GM21529 (cell line): Measurements from ENCODE around the gene PDLIM3.
A peak's percentile ranks its signal among the peaks of the same experiment; 100 is the strongest.
"Not testable (repeated sequence)": the region's sequence is repeated elsewhere in the genome, so short reads cannot be mapped to it uniquely, and the experiment has no call there.

Experiments used
- ATAC-seq: cut with Tn5 transposase; IDR thresholded peaks from one replicate; pipeline ENCODE4 v1.9.1; 2021; ENCODE audit not compliant: unreplicated experiment

PDLIM3 gene

DNA sequence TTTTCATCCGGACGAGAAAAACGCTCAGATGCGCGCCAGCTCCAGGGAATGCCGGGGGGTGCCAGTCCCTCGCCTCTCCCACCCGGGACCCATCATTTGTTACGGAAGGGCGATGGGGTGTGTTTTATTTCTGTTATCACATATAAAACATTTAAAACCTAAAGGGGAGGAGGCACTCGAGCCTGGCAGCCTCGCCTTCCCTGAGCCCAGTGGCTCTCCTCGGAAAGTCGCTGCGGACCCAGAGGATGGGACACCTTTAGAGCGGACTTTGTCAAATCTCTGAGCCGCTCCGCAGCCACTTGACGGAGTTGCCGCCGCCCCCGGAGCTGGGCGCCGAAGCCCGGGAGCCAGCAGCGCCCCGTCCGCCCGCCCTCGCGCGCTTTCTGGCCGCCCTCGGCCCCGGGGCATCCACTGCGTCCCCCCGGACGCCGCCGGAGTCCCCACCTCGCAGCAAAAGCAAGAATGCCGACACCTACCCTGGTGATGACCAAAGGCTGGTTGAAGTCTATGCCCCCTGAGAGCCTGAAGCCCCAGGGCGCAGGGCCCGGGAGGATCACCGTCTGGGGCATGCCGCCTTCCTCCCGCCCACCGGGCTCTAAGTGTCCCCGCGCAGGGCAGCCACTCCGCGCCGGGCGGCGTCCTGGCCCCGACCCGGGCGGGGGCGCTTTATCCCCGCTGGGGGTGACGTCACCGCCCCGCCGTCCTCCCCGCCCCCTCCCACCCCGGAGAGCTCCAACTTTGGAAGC, at the start of gene PDLIM3:
Gene PDLIM3 (minus strand): TSS at position 642 of the 746 bp plus-strand sequence. CDS start 73 bp downstream, at position 569.
- ATAC-seq: no peak

DNA sequence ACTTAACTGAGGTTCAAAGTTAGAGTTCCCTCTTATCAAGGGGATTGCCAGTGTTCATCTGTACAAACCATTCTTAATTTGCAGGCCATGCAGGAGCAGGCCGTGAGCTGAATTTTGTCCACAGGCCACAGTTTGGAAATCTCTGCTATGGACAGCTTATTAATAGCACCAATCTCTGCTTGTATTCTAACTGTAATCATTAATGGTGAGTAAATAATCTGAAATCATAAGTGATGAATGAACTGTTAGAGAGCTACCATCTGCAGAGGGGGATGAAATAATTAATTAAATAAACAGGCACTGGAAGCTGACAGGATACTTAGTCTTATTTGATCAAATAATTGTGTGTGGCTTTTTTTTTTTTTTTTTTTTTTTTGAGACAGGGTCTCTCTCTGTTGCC, 48.5 kb upstream of the PDLIM3 start:
- ATAC-seq: no peak

DNA sequence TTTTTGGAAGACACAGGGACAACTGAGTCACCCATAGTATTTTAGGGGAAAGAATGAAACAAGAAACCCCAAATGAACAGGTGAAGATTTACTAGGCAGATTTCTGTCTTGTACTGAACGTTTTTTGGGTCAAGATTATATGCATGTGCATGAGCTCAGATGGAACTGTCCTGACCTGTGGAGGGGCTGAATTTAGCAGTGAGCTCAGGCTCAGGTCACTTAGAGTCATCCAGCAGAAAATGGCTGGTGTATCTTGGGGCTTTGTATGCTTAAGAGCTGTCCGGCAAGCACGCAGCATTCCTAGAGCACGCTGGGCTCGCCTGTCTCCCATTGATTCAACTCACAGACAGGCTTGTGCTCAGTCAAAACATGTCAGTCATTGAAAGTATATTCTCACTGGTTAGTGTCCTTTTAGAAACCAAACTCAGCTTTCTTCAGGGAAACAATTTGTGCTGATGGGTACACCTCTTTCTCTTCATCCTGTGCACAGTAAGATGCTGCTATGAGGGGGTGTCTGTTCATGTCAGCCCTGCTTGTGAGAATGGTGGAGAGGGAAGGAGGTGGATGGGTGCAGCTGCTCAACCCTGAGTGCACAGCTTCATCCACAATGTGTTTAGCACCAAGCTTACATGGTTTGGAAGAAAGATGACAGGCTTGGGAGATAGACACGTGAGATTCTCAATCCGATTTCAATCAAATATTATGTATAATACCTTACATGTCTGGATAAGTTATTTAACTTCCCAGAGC, 47.5 kb upstream of the PDLIM3 start:
- ATAC-seq: no peak

- ATAC-seq: no peak
Measured at GRCh38 chr4:185580699-185581098, 45.4 kb upstream of the PDLIM3 start.

- no peak for ATAC-seq
Measured at GRCh38 chr4:185578284-185578683, 43.0 kb upstream of the PDLIM3 start.

DNA sequence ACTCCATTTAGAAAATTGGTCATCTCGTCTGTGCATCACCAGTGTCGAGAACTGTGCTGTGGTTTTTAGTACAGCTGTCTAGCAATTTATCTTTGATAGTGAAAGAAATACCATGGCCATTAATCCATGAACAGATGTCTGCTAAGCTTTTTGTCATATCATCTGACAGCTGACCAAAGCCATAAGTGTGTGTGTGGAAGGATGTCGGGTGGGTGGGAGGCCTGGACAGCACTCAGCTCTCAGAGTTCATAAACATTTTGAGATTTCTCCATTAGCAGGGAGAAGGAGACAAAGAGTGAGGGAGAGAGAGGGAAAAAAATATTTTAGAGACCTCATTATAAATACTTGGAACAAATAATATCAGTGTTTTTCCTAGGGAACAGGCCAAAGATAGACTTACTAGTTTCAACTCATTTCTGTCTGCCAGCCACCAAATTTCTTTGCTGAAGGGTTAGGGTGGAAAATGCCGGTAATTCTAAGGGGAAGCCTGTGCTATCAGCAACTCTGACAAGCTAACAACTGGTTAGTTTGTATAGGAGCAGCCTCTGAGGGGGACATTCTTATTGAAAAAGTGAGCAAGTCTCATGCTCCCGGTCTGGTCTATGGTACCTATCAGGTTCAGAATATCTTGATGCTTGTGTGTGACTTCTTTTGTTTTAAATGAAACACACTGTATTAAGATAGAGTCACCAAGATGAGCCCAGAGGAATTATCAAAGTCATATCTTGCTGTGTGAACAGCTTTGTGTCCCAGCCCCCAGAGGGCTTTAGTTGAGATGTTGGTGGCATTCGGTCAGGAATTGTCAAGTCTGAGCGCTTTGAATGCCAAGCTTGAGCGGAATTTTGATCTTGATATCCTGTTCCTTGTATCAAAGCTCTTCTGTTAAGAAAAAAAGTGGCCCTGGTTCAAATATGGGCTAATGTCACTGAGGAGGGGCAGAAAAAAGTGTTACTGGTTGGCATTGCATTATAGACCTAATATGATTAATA, 41.9 kb upstream of the PDLIM3 start:
- no peak for ATAC-seq

GRCh38 chr4:185576314-185576961, 41.1 kb upstream of the PDLIM3 start:
- ATAC-seq: no peak

- no peak for ATAC-seq
Measured at GRCh38 chr4:185573651-185574199, 38.4 kb upstream of the PDLIM3 start.

GRCh38 chr4:185570727-185571126, 35.4 kb upstream of the PDLIM3 start:
- no peak for ATAC-seq

DNA sequence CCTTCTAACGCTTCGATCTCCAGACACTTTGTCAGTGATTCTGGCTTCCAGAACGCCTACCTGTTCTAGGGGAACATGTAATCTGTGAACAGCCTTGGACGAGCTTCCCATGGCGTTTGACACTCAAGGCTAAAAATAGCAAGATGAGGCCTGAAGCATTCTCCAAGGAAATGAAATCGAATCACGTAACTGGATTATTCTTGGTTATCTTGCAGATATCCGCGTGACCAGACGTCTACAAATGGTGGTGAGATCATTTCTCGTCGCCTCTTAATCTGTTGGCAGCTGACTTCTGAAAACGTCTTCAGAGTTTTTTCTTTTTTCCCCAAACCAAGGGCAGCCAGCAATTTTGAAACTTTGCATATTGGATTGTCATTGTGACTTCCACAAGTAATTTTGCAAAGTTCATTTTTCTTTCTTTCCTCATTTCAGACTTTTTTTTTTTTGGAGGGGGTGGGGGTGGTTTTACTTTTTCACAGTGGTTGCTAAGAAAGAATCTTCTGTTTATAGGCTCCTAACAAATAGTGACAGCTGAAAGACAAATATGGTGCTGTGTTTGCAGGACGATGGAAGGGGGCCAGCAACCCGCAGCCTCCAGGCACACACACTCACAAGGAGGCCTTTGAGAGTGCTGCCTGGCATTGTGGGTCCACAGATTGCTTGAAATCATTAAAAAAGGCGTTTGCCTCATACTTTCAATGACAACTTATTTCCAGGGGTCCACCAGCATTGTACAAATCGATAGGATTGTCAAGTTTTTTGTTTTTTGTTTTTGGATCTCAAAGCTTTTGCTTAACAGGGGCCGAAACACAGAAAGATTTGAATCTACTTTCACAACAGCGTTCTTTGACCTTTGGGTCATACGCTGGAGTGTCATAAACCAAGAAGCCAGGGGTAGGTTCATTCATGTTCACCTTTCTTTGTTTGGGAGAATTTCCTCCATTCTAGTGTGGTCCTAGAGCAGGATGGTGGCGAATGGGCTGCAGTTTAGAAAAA, 32.4 kb upstream of the PDLIM3 start:
- no peak for ATAC-seq

DNA sequence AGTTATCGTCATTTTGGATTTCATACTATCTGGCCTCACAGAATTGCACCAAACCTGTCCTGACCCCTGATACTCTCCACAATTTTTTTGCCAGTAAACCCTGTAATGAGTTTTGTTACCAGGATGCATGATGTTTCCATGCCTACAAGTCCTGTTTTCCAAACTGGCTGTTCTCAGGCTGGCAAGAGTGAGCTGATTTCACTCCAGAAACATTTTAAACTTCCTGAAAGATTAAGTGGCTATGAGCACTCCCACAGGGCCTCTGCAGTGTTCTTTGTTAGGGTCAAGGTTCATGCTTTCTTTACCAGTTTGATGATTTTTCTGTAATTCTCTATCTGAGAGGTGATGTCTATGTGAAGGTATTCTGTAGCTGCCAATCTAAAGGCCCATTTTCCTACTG, 31.7 kb upstream of the PDLIM3 start:
- no peak for ATAC-seq

GRCh38 chr4:185566425-185566824, 31.1 kb upstream of the PDLIM3 start:
- ATAC-seq: peak; percentile 77

- no peak for ATAC-seq
Measured at GRCh38 chr4:185565696-185566095, 30.4 kb upstream of the PDLIM3 start.

GRCh38 chr4:185564349-185564748, 29.0 kb upstream of the PDLIM3 start:
- ATAC-seq: no peak

- no peak for ATAC-seq
Measured at GRCh38 chr4:185562531-185562930, 27.2 kb upstream of the PDLIM3 start.

DNA sequence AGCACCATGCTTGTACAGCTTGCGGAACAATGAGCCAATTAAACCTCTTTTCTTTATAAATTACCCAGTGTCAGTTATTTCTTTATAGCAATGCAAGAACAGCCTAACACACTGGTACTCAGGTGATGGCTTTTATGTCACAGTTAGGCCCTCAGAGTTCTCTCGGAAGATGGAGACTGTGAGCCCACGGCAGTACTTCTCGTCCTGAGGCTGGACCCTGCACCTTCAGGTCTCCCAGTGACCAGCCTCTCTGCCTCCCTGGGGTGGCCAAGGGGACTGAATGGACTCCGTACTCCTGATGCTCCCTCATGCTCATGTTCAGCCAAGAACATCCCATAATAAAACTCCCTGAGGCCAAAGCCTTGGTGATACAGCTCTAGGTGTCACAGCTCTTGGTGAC, 25.0 kb upstream of the PDLIM3 start:
- ATAC-seq: no peak

GRCh38 chr4:185559915-185560281, 24.6 kb upstream of the PDLIM3 start:
- ATAC-seq: no peak

DNA sequence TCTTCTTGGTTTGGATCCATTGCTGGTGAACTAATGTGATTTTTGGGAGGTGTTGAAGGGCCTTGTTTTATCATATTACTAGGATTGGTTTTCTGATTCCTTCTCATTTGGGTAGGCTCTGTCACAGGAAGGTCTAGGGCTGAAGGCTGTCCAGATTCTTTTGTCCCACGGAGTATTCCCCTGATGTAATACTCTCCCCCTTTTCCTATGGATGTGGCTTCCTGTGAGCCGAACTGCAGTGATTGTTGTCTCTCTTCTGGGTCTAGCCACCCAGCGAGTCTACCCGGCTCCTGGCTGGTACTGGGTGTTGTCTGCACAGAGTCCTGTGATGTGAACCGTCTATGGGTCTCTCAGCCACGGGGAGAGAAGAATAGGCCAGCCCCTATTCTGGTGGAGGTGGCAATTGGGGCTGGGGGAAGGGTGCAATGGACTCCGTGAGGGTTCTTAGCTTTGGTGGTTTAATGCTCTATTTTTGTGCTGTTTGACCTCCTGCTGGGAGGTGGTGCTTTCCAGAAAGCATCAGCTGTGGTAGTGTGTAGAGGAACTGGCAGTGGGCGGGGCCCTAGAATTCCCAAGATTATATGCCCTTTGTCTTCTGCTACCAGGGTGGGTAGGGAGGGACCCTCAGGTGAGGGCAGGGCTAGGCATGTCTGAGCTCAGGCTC, 24.1 kb upstream of the PDLIM3 start:
- ATAC-seq: not testable (repeated sequence)
